Lung (tissue), 12 donors: Measurements from ENCODE around the gene PRSS21. TPM values are rescaled to one million over a fixed set of nuclear protein-coding genes. Genes with fewer than 3 reads are reported as not detected.

Source experiments
- ATAC-seq: fragments of 200-7000 bp; cut with Tn5 transposase; one replicate; pipeline ENCODE4 v1.9.1; 2020; ENCODE audit warnings: moderate number of reproducible peaks; ENCODE audit not compliant: insufficient read depth, low FRiP score
- DNase-seq, 3 donors: peaks; one replicate each; pipeline ENCODE4 v3.0.0-alpha.2; 2013 to 2017
- H3K27ac ChIP-seq, 2 donors: one replicate each; pipeline ENCODE4 v1.5.1; 2013; ENCODE audit warnings: mild to moderate bottlenecking in 2 of 2, moderate library complexity in 2 of 2, control low read depth in 1 of 2, inconsistent platforms in 1 of 2, low read depth in 1 of 2, low read length in 1 of 2
- H3K27me3 ChIP-seq, 3 donors: one replicate each; pipeline ENCODE4 v1.5.1; 2013; ENCODE audit warnings: low read length in 2 of 3; ENCODE audit not compliant: control insufficient read depth in 3 of 3, insufficient read depth in 3 of 3
- H3K36me3 ChIP-seq, 4 donors: one replicate each; pipeline ENCODE4 v1.5.1; 2013; ENCODE audit warnings: low read length in 4 of 4, mild to moderate bottlenecking in 1 of 4, moderate library complexity in 1 of 4; ENCODE audit not compliant: control insufficient read depth in 4 of 4, insufficient read depth in 4 of 4
- H3K4me1 ChIP-seq, 5 donors: one replicate each; pipeline ENCODE4 v1.5.1; 2013; ENCODE audit warnings: low read length in 5 of 5, mild to moderate bottlenecking in 2 of 5, moderate library complexity in 1 of 5; ENCODE audit not compliant: control insufficient read depth in 5 of 5, insufficient read depth in 5 of 5
- H3K4me3 ChIP-seq: one replicate; pipeline ENCODE4 v1.5.1; 2013; ENCODE audit warnings: mild to moderate bottlenecking, control low read depth, moderate library complexity
- H3K9ac ChIP-seq, 2 donors: one replicate each; pipeline ENCODE4 v1.5.1; 2013; ENCODE audit warnings: low read length in 2 of 2, control low read depth in 1 of 2; ENCODE audit not compliant: insufficient read depth in 1 of 2
- H3K9me3 ChIP-seq, 4 donors: one replicate each; pipeline ENCODE4 v1.5.1; 2013; ENCODE audit warnings: low read length in 3 of 4, mild to moderate bottlenecking in 1 of 4, moderate library complexity in 1 of 4; ENCODE audit not compliant: control insufficient read depth in 4 of 4, insufficient read depth in 3 of 4
- CTCF ChIP-seq: IDR thresholded peaks from 2 replicates; pipeline ENCODE4 v1.5.1; 2012; ENCODE audit warnings: mild to moderate bottlenecking; ENCODE audit errors: control extremely low read depth, extremely low read depth
- WGBS, 2 donors: extraction: QIAGEN DNeasy Blood & Tissue Kit; methylation state at CpG; one replicate each; pipeline ENCODE4 v1.1.7; 2013; 5-methylcytosine and 5-hydroxymethylcytosine counted together
- polyA plus RNA-seq, 2 donors: library from polyadenylated mRNA; stranded (reverse); fragments of 200-250 nt; gene quantifications; one replicate each; pipeline ENCODE4 v1.2.1, GENCODE V29; 2013
- total RNA-seq, 2 donors: library from RNA; depleted of rRNA in 1 of 2; stranded (reverse); fragments of >200 nt in 1 of 2; gene quantifications; one replicate each; pipeline ENCODE4 v1.2.1, GENCODE V29; 2014 to 2021
- donor health status: control.
- donor health status: control.
- donor health status: Bipolar disorder and iron deficiency.
- donor health status: healthy.
- donor health status: DM: yes; HTN: yes; CAD: no.

The PRSS21 gene
- total and polyA plus RNA-seq, 4 donors = 0.77 to 7.9 (median 4.2) TPM; not detected in 1

GRCh38 chr16:2779151-2779920 is 37.7 kb upstream of the PRSS21 start:
- no peak for TF ChIP-seq CTCF
- no peak overlapping the region for H3K9ac ChIP-seq
- no peak overlapping the region for H3K27ac ChIP-seq
- H3K4me1 ChIP-seq = peaks cover 2 to 18% (median 12%) of the 10 kb centered on the region in 5 donors
- ATAC-seq (no peak), DNase-seq (no peak)
- H3K27me3 ChIP-seq = peaks cover 0 to 12% (median 3%) of the 10 kb centered on the region in 3 donors
- no peak overlapping the region for H3K4me3 ChIP-seq
- H3K9me3 ChIP-seq = no peaks in the 10 kb centered on the region
- 91 to 93% methylated on average over 23 of the region's 23 CpGs for WGBS, 2 donors
- peaks cover 0 to 10% (median 4%) of the 10 kb centered on the region in 4 donors for H3K36me3 ChIP-seq

GRCh38 chr16:2779978-2780898 is 36.8 kb upstream of the PRSS21 start:
- TF ChIP-seq CTCF = no peak
- no peaks in the 10 kb centered on the region for H3K9me3 ChIP-seq
- H3K27me3 ChIP-seq = peaks cover 0 to 20% (median 11%) of the 10 kb centered on the region in 3 donors
- H3K27ac ChIP-seq = no peak overlapping the region
- no peak overlapping the region for H3K9ac ChIP-seq
- 72 to 83% methylated on average over 17 of the region's 17 CpGs for WGBS, 2 donors
- no peak for DNase-seq
- peaks cover 2 to 21% (median 12%) of the 10 kb centered on the region in 5 donors for H3K4me1 ChIP-seq
- peaks cover 0 to 5% (median under 1%) of the 10 kb centered on the region in 4 donors for H3K36me3 ChIP-seq
- H3K4me3 ChIP-seq = no peak overlapping the region
- ATAC-seq = no peak

- H3K36me3 ChIP-seq = no peaks in the 10 kb centered on the region
- no peak overlapping the region for H3K27ac ChIP-seq
- H3K9me3 ChIP-seq = no peaks in the 10 kb centered on the region
- no peak for TF ChIP-seq CTCF
- no peak overlapping the region for H3K9ac ChIP-seq
- ATAC-seq (no peak), DNase-seq (no peak)
- peaks cover 0 to 36% (median 20%) of the 10 kb centered on the region in 3 donors for H3K27me3 ChIP-seq
- 79 to 82% methylated on average over 20 of the region's 20 CpGs for WGBS, 2 donors
- peaks cover 0 to 17% (median 6%) of the 10 kb centered on the region in 5 donors for H3K4me1 ChIP-seq
- H3K4me3 ChIP-seq = no peak overlapping the region
Measured at GRCh38 chr16:2782583-2783351, 34.3 kb upstream of the PRSS21 start.
